GM12878 (cell line): ENCODE data around the gene PEX26.

Source experiments
- BRCA1 ChIP-seq: IDR thresholded peaks from 2 replicates; pipeline ENCODE4 v1.6.1; 2011; ENCODE audit warnings: low read depth, low read length, improper control_type of control experiment
- CEBPB ChIP-seq, 2 experiments: fragments of 150-350 bp in 1 of 2; IDR thresholded peaks; 2 replicates each; pipeline ENCODE4 v1.6.1; 2012 to 2014; ENCODE audit warnings: low read depth in 2 of 2, low read length in 2 of 2, borderline replicate concordance in 1 of 2, inconsistent platforms in 1 of 2
- CHD2 ChIP-seq: IDR thresholded peaks from 2 replicates; pipeline ENCODE4 v1.6.1; 2011; ENCODE audit warnings: low read depth, low read length, improper control_type of control experiment, borderline replicate concordance
- CREB1 ChIP-seq: IDR thresholded peaks from 2 replicates; pipeline ENCODE4 v1.6.1; 2012; ENCODE audit warnings: low read depth, mild to moderate bottlenecking, inconsistent platforms
- CTCF ChIP-seq, 3 experiments: IDR thresholded peaks in 2 of 3; conservative IDR thresholded peaks in 1 of 3; 2 replicates each; pipeline ENCODE4 v1.5.1; 2011; ENCODE audit warnings: low read depth in 3 of 3, low read length in 3 of 3, mild to moderate bottlenecking in 3 of 3, control low read depth in 2 of 3, moderate library complexity in 2 of 3, inconsistent platforms in 1 of 3, mixed read lengths in 1 of 3; ENCODE audit not compliant: control insufficient read depth in 2 of 3, insufficient read depth in 1 of 3; ENCODE audit errors: extremely low read depth in 1 of 3
- E2F4 ChIP-seq: IDR thresholded peaks from 2 replicates; pipeline ENCODE4 v1.6.1; 2012; ENCODE audit warnings: low read depth, low read length, improper control_type of control experiment
- EZH2 ChIP-seq: IDR thresholded peaks from 2 replicates; pipeline ENCODE4 v1.6.1; 2012; ENCODE audit warnings: low read depth, mild to moderate bottlenecking, control low read depth, inconsistent platforms, low read length, borderline replicate concordance; ENCODE audit not compliant: control insufficient read depth
- RAD21 ChIP-seq: IDR thresholded peaks from 2 replicates; pipeline ENCODE4 v1.6.1; 2011; ENCODE audit warnings: mild to moderate bottlenecking, low read depth, low read length, moderate library complexity; ENCODE audit not compliant: insufficient read depth
- REST ChIP-seq: IDR thresholded peaks from 2 replicates; pipeline ENCODE4 v1.6.1; 2012; ENCODE audit warnings: mild to moderate bottlenecking, low read depth, low read length
- SUZ12 ChIP-seq: fragments of 200-600 bp; sonication (generic); IDR thresholded peaks from one replicate; pipeline ENCODE4 v1.6.1; 2018; ENCODE audit warnings: antibody characterized with exemption, mild to moderate bottlenecking; ENCODE audit not compliant: unreplicated experiment
- ZSCAN29 ChIP-seq: fragments of 450-650 bp; IDR thresholded peaks from 2 replicates; pipeline ENCODE4 v1.6.1; 2017; ENCODE audit warnings: mild to moderate bottlenecking, moderate library complexity

GRCh38 chr22:18070041-18070440 lies 7.7 kb upstream of the PEX26 start:
- TF ChIP-seq CTCF (IDR thresholded peaks at IDR 0.05 in 2 of 3, conservative IDR thresholded peaks at IDR 0.05 in 1 of 3; ENCODE audit: control insufficient read depth in 2 of 3, extremely low read depth in 1 of 3, insufficient read depth in 1 of 3, low read depth in 3 of 3, low read length in 3 of 3) (no peak), SUZ12 (no peak), CHD2 (no peak), E2F4 (no peak), CEBPB (IDR thresholded peaks at IDR 0.05; ENCODE audit: borderline replicate concordance in 1 of 2, low read depth in 2 of 2, low read length in 2 of 2) (no peak), EZH2 (no peak), RAD21 (no peak), ZSCAN29 (no peak), BRCA1 (no peak), REST (no peak), CREB1 (no peak)
